HG03066 (cell line): ENCODE results near the gene GADD45A.

Experiments
- ATAC-seq: cut with Tn5 transposase; IDR thresholded peaks from one replicate; pipeline ENCODE4 v1.9.1; 2021; ENCODE audit warnings: low read depth; ENCODE audit not compliant: unreplicated experiment

The GADD45A gene

GRCh38 chr1:67666636-67667035, 18.4 kb upstream of the GADD45A start:
- no peak for ATAC-seq

GRCh38 chr1:67668660-67669059, 16.3 kb upstream of the GADD45A start:
- no peak for ATAC-seq

- ATAC-seq, result no peak
Measured at GRCh38 chr1:67672260-67672803, 12.7 kb upstream of the GADD45A start.

GRCh38 chr1:67673468-67674201, 11.4 kb upstream of the GADD45A start:
- no peak for ATAC-seq

- no peak for ATAC-seq
Measured at GRCh38 chr1:67674260-67675011, 10.6 kb upstream of the GADD45A start.

GRCh38 chr1:67675800-67676199, 9.2 kb upstream of the GADD45A start:
- peak; percentile 72 for ATAC-seq

GRCh38 chr1:67676287-67676686, 8.7 kb upstream of the GADD45A start:
- ATAC-seq, result no peak

GRCh38 chr1:67676946-67677345, 8.1 kb upstream of the GADD45A start:
- ATAC-seq, result no peak

- ATAC-seq, result no peak
Measured at GRCh38 chr1:67677408-67677807, 7.6 kb upstream of the GADD45A start.

GRCh38 chr1:67677930-67678329, 7.1 kb upstream of the GADD45A start:
- no peak for ATAC-seq

GRCh38 chr1:67679691-67680090, 5.3 kb upstream of the GADD45A start:
- ATAC-seq, result no peak

GRCh38 chr1:67680486-67680885, 4.5 kb upstream of the GADD45A start:
- ATAC-seq, result no peak

- ATAC-seq, result no peak
Measured at GRCh38 chr1:67682659-67683197, 2.3 kb upstream of the GADD45A start.

GRCh38 chr1:67683316-67683715, 1.7 kb upstream of the GADD45A start:
- no peak for ATAC-seq

- ATAC-seq, result no peak
Measured at GRCh38 chr1:67683766-67684525, 1.1 kb upstream of the GADD45A start.

- ATAC-seq, result no peak
Measured at GRCh38 chr1:67684526-67685066, 405 bp upstream of the GADD45A start.

- peak; percentile 11 for ATAC-seq
Measured at GRCh38 chr1:67685558-67686266, 711 bp downstream of the GADD45A start.

GRCh38 chr1:67686267-67687197, 1.5 kb downstream of the GADD45A start:
- ATAC-seq, result peak; percentile 25

GRCh38 chr1:67687198-67687545, 2.2 kb downstream of the GADD45A start:
- ATAC-seq, result no peak
